HG02642 (cell line): Measurements from ENCODE around the gene CASD1.
A peak's percentile ranks its signal among the peaks of the same experiment; 100 is the strongest.

Source experiments
- ATAC-seq: cut with Tn5 transposase; IDR thresholded peaks from one replicate; pipeline ENCODE4 v1.9.1; 2021; ENCODE audit warnings: mild to moderate bottlenecking; ENCODE audit not compliant: unreplicated experiment, poor library complexity

Gene CASD1

DNA sequence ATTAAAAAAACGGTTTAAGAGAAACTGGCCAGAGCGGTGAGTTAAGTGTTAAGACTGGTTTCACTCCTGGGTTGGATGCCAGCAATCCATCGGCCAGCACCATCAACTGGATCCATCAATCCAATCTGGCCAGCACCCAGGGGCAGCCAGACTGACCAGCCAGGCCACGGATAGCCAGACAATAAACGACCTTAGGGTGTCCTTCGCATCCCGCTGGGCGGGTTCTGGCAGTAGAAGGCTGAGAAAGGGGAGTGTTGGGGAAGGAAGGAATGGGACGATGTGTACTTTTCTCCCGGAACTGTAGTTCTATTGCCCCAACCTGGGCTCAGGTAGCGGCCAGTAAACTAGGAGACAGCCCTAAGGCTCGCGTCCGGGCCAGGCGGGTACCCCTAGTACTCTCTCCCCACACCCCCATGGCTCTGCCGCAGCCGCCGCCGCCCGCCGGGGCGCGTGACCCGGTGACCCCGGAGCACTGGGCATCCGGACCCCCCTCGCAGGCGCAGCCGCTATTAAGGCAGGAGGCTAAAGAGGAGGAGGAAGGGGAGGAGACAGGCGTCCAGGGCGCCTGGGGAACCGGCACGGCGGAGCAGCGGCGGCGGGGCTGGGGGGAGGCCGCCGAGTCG lies at the start of gene CASD1:
TSS of gene CASD1 (plus strand) at position 546 of the 623 bp plus-strand sequence. CDS start 276 bp downstream, outside the sequence.
- peak; percentile 69 for ATAC-seq

- no peak for ATAC-seq
These were observed 43.1 kb upstream of the CASD1 start for GRCh38 chr7:94466516-94466915.

- ATAC-seq = no peak
These were observed 38.0 kb upstream of the CASD1 start for GRCh38 chr7:94471604-94472003.

DNA sequence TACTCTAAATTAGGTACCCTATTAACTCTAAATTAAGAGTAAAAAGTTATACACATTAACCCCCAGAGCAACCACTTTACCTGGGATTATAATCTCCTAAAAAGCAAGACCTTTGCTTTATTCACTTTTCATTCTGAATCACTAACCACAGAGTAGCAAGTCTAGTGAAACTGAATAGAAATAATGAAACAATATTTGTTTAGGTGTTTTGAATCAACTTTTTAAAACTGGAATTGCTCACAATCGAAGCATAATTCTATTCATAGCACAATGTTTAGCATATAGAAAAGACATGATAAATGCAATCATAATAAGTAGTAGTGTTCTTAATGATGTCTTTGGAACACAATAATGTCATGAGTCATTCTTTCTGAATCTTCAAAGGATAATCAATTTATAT lies 37.0 kb upstream of the CASD1 start:
- ATAC-seq = no peak

DNA sequence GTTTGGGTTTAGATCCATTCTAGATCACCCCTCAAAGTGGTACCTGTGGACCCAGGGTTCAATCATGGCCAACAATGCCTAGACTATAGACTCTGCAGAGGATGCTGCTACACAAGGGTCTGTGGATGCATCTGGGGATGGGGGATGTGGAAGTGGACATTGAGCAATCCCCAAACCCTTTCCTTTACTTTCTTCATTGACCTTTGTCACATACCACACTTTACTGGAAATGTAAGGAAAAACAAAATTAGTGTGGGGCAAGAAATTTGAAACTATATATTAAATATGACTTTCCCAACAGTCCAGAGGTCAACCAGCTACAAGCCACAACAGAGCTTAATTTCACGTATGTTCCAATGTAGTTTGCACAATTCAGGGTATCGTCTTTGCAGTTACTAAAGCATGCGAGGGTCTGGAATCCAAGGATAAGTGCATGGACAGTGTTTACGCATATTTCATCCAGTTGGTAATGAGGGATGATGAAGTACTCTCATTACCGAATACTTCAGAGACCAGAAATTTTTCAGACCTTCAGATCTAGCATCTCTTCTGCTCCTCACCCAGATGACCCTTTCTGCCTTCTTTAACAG lies 33.3 kb upstream of the CASD1 start:
- ATAC-seq = no peak

GRCh38 chr7:94477878-94478277 lies 31.7 kb upstream of the CASD1 start:
- ATAC-seq = no peak

DNA sequence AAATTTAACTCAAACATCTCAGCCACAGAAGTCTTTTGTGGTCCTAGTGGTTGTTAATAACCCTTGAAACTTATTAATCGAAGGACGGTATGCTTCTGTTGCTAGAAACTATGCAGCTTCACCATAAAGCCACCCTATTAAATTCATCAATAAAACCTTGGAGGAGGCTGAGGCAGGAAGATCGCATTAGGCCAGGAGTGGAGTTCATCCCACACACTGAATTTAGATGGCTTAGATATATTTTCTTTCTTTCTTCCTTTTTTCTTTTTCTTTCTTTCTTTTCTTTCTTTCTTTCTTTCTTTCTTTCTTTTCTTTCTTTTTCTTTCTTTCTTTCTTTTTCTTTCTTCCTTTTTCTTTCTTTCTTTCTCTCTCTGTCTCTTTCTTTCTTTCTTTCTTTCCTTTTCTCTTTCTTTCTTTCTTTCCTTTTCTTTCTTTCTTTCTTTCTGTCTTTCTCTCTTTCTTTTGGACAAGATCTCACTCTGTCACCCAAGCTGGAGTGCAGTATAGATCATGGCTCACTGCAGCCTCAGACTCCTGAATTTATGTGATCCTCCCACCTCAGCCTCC lies 30.9 kb upstream of the CASD1 start:
- ATAC-seq = no peak

GRCh38 chr7:94481279-94481678 lies 28.3 kb upstream of the CASD1 start:
- ATAC-seq = no peak

DNA sequence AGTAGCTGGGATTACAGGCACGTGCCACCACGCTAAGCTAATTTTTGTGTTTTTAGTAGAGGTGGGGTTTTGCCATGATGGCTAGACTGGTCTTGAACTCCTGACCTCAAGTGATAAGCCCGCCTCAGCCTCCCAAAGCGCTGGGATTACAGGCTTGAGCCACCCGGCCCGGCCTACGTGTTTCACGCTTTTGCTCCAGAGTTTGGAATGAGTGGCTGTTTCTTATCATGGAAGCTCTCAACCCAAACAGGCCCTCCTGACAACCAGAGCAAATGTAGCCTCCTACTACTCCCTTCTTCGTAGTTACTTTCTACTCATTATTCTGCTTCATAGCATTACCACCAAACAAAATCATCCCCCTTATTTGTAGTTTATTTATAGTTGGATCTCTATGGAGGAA lies 26.8 kb upstream of the CASD1 start:
- ATAC-seq = no peak

GRCh38 chr7:94483843-94484242 lies 25.8 kb upstream of the CASD1 start:
- no peak for ATAC-seq

DNA sequence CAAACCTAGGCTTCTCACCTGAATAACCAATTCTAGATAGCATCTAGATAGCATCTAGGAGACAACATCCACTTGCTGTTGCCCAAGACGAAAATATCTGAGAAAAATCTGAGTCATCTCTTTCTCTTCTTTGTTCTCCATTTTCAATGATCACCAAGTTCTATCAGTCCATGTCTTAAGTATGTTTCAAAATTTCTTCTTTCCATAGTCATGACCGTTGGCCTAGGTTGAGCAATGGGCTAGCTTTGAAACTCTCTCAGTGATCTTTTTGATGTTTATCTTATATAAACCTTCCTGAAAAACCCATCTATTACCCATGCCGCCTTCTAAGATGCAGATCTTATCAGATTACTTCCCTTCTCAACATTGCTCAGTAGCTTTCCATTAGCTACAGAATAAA lies 23.4 kb upstream of the CASD1 start:
- no peak for ATAC-seq

DNA sequence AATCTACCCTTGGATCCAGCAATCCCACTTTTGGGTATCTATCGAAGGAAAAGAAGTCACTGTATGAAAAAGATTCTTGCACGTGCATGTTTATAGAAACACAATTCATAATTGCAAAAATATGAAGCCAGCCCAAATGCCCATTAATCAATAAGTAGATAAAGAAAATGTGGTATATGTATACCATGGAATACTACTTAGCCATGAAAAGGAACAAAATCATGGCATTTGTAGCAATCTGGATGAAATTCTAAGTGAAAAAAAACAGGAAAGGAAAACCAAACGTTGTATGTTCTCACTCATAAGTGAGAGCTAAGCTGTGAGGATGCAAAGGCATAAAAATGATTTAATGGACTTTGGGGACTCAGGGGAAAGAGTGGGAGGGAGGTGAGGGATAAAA lies 18.2 kb upstream of the CASD1 start:
- ATAC-seq = no peak

DNA sequence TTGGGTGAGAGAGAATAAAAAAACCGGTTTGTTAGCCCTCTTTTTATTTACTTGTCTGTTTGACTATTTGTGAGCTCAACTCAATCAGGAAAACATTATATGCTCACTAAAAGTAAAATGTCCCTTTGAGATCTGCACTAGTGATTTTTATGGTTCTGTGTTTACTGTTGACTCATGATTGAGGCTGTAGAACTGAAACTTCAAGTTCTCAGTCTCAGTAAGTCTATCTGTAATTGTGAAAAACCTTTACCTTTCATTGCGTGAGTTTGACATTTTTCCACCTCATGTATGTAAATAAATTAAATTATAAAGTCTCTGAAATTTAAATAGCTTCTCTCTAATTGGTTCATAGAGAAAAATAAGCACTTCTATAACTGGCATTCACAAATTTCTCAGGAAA lies 17.0 kb upstream of the CASD1 start:
- ATAC-seq = peak; percentile 100

DNA sequence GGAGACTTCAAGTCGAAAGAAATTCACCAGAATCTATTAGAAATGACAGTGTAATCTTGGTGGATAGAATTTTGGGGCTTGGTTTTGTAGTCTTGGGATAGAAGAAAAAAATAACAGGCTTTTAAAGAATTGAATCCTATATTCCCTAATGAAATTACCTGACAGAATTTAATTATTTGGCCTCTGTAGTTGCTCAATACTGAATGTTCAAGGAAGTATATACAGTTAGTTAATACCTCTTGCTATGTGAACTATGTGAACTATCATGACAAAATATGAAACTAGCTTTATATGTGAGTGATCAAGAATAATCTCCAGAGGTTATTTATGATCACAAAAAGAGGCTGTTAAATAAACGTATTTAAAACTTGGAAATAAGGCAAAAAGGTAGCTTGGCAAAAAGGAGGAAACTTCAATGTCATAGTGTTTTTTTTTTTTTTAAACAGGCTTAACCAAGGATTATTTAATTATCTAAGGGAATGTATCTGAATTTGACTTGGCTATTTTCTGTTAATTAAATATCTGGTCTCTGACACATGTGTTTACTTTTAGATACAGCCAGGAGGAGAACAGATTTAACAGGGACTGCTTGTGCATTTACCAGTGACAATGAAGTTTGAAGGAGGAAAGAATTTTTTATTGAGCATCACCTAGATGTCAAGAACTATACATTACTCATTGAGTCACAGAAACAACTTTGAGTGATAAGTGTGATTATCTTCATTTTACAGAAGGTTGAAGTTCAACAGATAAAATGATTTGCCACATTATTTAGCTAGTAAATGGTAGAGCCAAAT lies 11.5 kb upstream of the CASD1 start:
- ATAC-seq = no peak

GRCh38 chr7:94498918-94499317 lies 10.7 kb upstream of the CASD1 start:
- ATAC-seq = no peak

GRCh38 chr7:94507462-94507861 lies 2.1 kb upstream of the CASD1 start:
- no peak for ATAC-seq

- ATAC-seq = no peak
These were observed 1.6 kb upstream of the CASD1 start for GRCh38 chr7:94507962-94508361.

- ATAC-seq = peak; percentile 74
These were observed 425 bp downstream of the CASD1 start for GRCh38 chr7:94509887-94510581.

- ATAC-seq = peak; percentile 0
These were observed 1.2 kb downstream of the CASD1 start for GRCh38 chr7:94510582-94511496.

GRCh38 chr7:94511718-94512117 lies 2.1 kb downstream of the CASD1 start:
- no peak for ATAC-seq
